ENCODE measurements around the gene BUD23. TPM values are rescaled to one million over a fixed set of nuclear protein-coding genes. Genes with fewer than 3 reads are reported as not detected.
A peak's percentile ranks its signal among the peaks of the same experiment; 100 is the strongest.

BUD23 gene
- total RNA-seq, 1 experiment from 2014 or later: 78.1 TPM

DNA sequence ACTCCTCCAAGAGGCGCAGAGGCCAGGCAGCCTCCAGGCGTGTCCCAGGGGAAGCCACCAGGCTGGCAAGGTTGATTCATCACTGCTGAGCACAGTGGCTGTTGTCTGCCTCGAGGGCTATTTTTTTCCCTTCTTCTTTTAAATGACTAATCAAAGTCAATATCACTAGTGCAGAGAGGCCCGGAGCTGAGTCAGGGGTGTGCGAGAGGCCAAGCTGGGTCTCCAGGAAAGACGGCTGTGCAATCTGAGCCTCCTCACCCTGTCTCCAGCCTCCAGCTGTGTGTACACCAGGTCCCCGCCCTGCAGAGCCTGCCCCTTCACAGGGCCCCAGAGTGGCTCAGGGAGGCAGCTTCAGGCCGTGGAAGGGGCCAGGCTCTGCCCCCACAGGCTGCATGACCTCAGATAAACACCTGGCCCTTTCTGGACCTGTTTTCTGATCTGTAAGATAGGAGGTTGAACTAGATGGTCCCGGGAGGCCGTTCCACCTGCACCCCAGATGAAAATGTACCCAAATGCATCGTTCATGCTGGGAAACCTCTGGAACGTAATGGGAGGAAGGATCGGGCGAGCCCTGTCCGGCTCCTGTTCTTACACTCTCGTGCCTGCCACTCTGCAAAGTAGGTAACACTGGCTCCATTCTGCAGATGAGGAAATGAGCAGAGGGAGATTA is 32.4 kb downstream of the BUD23 start:
- no peak overlapping the region for H3T11ph ChIP-seq (ENCODE audit: low read length)
- no peak overlapping the region for H4K8ac ChIP-seq (replicated peaks; ENCODE audit: insufficient read length, low read depth, low read length)
- H3K56ac ChIP-seq (ENCODE audit: insufficient read length, low read depth, low read length): no peak overlapping the region
- H4K5ac ChIP-seq (ENCODE audit: insufficient read length, low read depth, low read length): no peak overlapping the region
- H4K91ac ChIP-seq (ENCODE audit: insufficient read length, low read depth, low read length): no peak overlapping the region
- Mint-ChIP-seq H3K9me3 (no peaks in the 10 kb centered on the region; a peak in 1 of 5 replicates), H3K4me3 (no peak overlapping the region), H3K4me1 (peaks cover 0 to 10% of the 10 kb centered on the region in 2 experiments; a peak in 2 of 4 replicates), H3K27me3 (ENCODE audit: low read depth) (peaks cover 25% of the 10 kb centered on the region), H3K36me3 (ENCODE audit: insufficient read depth in 1 of 3, low read depth in 3 of 3) (peaks cover 0 to 2% (median 0%) of the 10 kb centered on the region in 3 experiments; a peak in 2 of 7 replicates), H3K27ac (peak overlapping the region in 1 of 3 experiments; percentile 18; a peak in 1 of 7 replicates)
- no peak overlapping the region for H3K4me2 ChIP-seq (ENCODE audit: insufficient read depth, insufficient read length, low read length)
- no peak overlapping the region for H2BK12ac ChIP-seq (ENCODE audit: insufficient read length, low read depth, low read length)
- no peaks in the 10 kb centered on the region for H3K79me1 ChIP-seq (ENCODE audit: insufficient read depth, low read depth, low read length, poor library complexity, severe bottlenecking)
- no CpG with 5 or more reads among the region's 16 CpGs for WGBS (ENCODE audit: extremely low coverage, insufficient read length, low lambda C conversion rate)
- no peak overlapping the region for H3K9ac ChIP-seq (ENCODE audit: extremely low read depth, insufficient read length, low read length)
- no peak overlapping the region for H3K23ac ChIP-seq (ENCODE audit: insufficient read length, low read depth, low read length)
- no peak overlapping the region for H2BK120ac ChIP-seq (ENCODE audit: low read depth, low read length, poor library complexity, severe bottlenecking)
- no peak overlapping the region for H2AFZ ChIP-seq (ENCODE audit: low read length)
- no peak overlapping the region for H3K4ac ChIP-seq (ENCODE audit: low read depth, low read length)
- H3K27ac ChIP-seq (ENCODE audit: insufficient read length, low read depth, low read length): no peak overlapping the region
- DNase-seq: no peak
- H3K9me3 ChIP-seq (ENCODE audit: control insufficient read depth, low read depth, low read length): no peaks in the 10 kb centered on the region
- no peak overlapping the region for H2BK5ac ChIP-seq (ENCODE audit: insufficient read length, low read length)
- H2BK20ac ChIP-seq (ENCODE audit: low read depth, low read length, poor library complexity, severe bottlenecking): no peak overlapping the region
- no peak overlapping the region for H3K14ac ChIP-seq (ENCODE audit: insufficient read depth, low read length)
- H2BK15ac ChIP-seq (ENCODE audit: low read depth, low read length): no peak overlapping the region
- no peaks in the 10 kb centered on the region for H4K20me1 ChIP-seq (ENCODE audit: control insufficient read depth, insufficient read depth, insufficient read length)
- no peaks in the 10 kb centered on the region for H3K79me2 ChIP-seq (ENCODE audit: insufficient read depth, low read length)
- H3K18ac ChIP-seq (ENCODE audit: insufficient read length, low read depth, low read length): no peak overlapping the region
- H3K27me3 ChIP-seq (ENCODE audit: insufficient read depth, low read length): peaks cover 3% of the 10 kb centered on the region; the same call in 1 of the 2 replicates
- H3K4me1 ChIP-seq (ENCODE audit: insufficient read depth, low read length): no peaks in the 10 kb centered on the region
- H3K23me2 ChIP-seq (ENCODE audit: insufficient read length, low read depth, low read length, poor library complexity, severe bottlenecking): peaks cover 9% of the 10 kb centered on the region
- no peak overlapping the region for H2AK5ac ChIP-seq (ENCODE audit: insufficient read length, low read length)
- TF ChIP-seq, protein P1, sequence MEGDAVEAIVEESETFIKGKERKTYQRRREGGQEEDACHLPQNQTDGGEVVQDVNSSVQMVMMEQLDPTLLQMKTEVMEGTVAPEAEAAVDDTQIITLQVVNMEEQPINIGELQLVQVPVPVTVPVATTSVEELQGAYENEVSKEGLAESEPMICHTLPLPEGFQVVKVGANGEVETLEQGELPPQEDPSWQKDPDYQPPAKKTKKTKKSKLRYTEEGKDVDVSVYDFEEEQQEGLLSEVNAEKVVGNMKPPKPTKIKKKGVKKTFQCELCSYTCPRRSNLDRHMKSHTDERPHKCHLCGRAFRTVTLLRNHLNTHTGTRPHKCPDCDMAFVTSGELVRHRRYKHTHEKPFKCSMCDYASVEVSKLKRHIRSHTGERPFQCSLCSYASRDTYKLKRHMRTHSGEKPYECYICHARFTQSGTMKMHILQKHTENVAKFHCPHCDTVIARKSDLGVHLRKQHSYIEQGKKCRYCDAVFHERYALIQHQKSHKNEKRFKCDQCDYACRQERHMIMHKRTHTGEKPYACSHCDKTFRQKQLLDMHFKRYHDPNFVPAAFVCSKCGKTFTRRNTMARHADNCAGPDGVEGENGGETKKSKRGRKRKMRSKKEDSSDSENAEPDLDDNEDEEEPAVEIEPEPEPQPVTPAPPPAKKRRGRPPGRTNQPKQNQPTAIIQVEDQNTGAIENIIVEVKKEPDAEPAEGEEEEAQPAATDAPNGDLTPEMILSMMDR (conservative IDR thresholded peaks at IDR 0.05): no peak
